ENCODE data around the gene CXCL9.

The CXCL9 gene

DNA sequence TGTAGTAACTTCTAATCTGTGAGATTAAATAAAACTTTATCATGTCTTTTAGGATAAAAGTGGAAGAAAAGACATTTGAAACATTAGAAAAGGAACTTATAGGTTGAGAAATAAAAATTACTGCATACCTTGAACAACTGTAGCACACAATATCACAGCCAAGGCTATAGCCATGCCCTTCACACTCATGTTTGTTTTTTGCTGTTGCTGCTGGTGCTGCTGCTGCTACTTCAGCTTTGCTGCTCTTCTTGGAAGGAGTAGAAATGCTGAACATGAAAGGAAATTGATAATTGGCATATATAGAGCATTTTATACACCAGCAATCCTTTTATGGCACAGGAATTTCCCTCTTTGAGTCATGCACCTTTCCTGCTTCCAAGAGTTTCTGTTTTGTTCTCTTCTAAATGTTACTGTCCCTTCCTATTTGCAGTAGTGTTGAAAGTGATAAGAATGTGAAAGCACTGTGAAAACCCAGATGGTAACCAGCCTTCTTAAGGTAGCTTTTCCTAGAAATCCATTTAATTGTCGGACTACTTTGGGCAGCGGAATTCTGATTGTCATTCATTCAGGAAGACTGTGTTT is 28.6 kb upstream of the CXCL9 start, which contains the start of gene CXCL11:
TSS of gene CXCL11 (minus strand) at position 272 of the 582 bp plus-strand sequence. CDS start at position 189, 83 bp downstream.
- 95 to 100% methylated on average over 2 of the region's 2 CpGs for WGBS, 2 experiments
- Histone ChIP-seq H3K36me3 (ENCODE audit: control insufficient read depth, insufficient read depth, low read length) (no peaks in the 10 kb centered on the region), H3K27me3 (ENCODE audit: control insufficient read depth, insufficient read depth, low read length, poor library complexity, severe bottlenecking) (no peaks in the 10 kb centered on the region), H3K27ac (ENCODE audit: insufficient read depth, low read depth, low read length, poor library complexity, severe bottlenecking) (no peak within 1 kb of the TSS), H3K4me3 (ENCODE audit: insufficient read depth, low read depth, low read length) (no peak within 1 kb of the TSS), H3K4me1 (ENCODE audit: control insufficient read depth, insufficient read depth, low read length) (no peaks in the 10 kb centered on the region), H3K9me3 (ENCODE audit: control insufficient read depth, low read length) (no peaks in the 10 kb centered on the region)

DNA sequence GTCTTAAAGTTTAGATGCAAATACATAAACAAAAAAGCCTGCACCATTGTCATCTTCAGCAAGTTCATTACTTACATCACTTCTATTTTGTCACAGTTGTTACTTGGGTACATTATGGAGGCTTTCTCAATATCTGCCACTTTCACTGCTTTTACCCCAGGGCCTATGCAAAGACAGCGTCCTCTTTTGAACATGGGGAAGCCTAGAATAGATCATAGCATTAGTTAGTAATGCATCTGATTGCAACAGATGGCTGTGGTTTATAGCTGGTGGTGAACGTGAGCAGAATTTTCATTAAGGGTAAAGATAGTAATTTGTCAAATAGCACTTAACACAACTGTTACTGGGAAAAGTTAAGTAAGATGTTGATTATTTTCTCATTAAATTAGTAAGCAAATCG is 27.8 kb upstream of the CXCL9 start:
- Histone ChIP-seq H3K36me3 (ENCODE audit: control insufficient read depth, insufficient read depth, low read length) (no peaks in the 10 kb centered on the region), H3K27me3 (ENCODE audit: control insufficient read depth, insufficient read depth, low read length, poor library complexity, severe bottlenecking) (no peaks in the 10 kb centered on the region), H3K4me3 (ENCODE audit: insufficient read depth, low read depth, low read length) (no peak overlapping the region), H3K9me3 (ENCODE audit: control insufficient read depth, low read length) (no peaks in the 10 kb centered on the region), H3K27ac (ENCODE audit: insufficient read depth, low read depth, low read length, poor library complexity, severe bottlenecking) (no peak overlapping the region), H3K4me1 (ENCODE audit: control insufficient read depth, insufficient read depth, low read length) (no peaks in the 10 kb centered on the region)
- 88 to 92% methylated on average over 3 of the region's 3 CpGs for WGBS, 2 experiments

DNA sequence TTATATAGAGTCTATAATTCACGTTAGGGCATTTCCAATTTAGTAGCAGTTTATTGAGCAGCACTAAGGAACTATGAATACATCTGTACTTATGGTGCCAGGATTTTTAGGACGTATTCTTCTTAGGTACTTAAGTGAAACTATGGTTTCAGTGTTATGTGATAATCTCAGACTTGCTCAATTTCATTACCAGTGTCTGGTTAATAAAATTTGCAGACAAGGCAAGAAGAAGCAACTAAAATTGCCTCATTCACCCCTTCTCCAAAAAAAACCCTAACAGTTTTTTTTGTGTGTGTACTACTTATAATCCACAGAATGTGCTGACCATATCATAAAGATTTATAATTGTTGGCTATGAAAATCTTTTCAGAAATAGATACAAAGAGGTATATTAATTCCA is 22.0 kb upstream of the CXCL9 start:
- H3K4me3 ChIP-seq (ENCODE audit: insufficient read depth, low read depth, low read length) = no peak overlapping the region
- WGBS, 2 experiments = 84 to 94% methylated on average over 2 of the region's 2 CpGs
- H3K27me3 ChIP-seq (ENCODE audit: control insufficient read depth, insufficient read depth, low read length, poor library complexity, severe bottlenecking) = no peaks in the 10 kb centered on the region
- no peaks in the 10 kb centered on the region for H3K36me3 ChIP-seq (ENCODE audit: control insufficient read depth, insufficient read depth, low read length)
- H3K4me1 ChIP-seq (ENCODE audit: control insufficient read depth, insufficient read depth, low read length) = no peaks in the 10 kb centered on the region
- no peak overlapping the region for H3K27ac ChIP-seq (ENCODE audit: insufficient read depth, low read depth, low read length, poor library complexity, severe bottlenecking)
- no peaks in the 10 kb centered on the region for H3K9me3 ChIP-seq (ENCODE audit: control insufficient read depth, low read length)

DNA sequence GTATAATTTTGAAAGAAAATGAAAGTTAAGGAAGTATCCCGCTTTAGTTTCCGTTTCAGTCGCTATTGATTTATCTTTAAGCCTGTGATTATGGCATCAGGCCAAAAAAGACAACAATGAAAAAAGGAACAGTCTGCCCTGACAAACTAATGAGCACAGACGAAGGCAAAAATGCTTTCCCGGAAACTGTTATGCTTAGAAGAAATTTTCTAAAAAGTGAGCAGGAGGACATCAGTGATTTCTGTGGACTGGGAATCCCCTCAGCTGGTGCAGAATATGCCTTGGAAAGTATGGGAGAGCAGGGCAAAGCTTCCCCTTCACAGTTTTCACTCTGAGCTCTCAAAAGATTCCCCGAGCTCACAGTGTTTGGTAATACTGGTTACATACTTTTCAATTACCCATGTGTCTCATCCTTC is 21.0 kb upstream of the CXCL9 start:
- no peaks in the 10 kb centered on the region for H3K36me3 ChIP-seq (ENCODE audit: control insufficient read depth, insufficient read depth, low read length)
- no peaks in the 10 kb centered on the region for H3K9me3 ChIP-seq (ENCODE audit: control insufficient read depth, low read length)
- H3K27me3 ChIP-seq (ENCODE audit: control insufficient read depth, insufficient read depth, low read length, poor library complexity, severe bottlenecking) = no peaks in the 10 kb centered on the region
- 93 to 94% methylated on average over 6 of the region's 6 CpGs for WGBS, 2 experiments
- H3K4me1 ChIP-seq (ENCODE audit: control insufficient read depth, insufficient read depth, low read length) = no peaks in the 10 kb centered on the region
- H3K4me3 ChIP-seq (ENCODE audit: insufficient read depth, low read depth, low read length) = no peak overlapping the region
- H3K27ac ChIP-seq (ENCODE audit: insufficient read depth, low read depth, low read length, poor library complexity, severe bottlenecking) = no peak overlapping the region

DNA sequence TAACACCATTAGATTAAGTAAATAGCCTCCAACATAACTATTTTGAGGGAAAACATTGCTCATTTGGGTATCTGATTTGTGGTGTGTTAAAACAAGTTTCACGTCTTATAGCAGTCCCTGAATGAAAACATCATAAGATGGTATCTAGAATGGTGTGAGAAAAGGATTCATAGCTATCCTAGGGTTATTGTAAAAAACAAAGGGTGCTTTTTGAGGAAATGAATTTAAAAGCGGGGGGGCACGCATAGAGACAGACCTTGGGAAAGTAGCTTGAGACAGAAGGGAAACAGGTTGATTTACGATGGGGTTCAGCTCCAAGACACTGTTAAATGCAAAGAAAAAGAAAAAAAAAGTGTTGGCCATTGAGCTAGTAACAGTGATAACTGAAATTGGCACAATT is 16.8 kb upstream of the CXCL9 start:
- Histone ChIP-seq H3K4me1 (ENCODE audit: control insufficient read depth, insufficient read depth, low read length) (no peaks in the 10 kb centered on the region), H3K36me3 (ENCODE audit: control insufficient read depth, insufficient read depth, low read length) (no peaks in the 10 kb centered on the region), H3K27ac (ENCODE audit: insufficient read depth, low read depth, low read length, poor library complexity, severe bottlenecking) (no peak overlapping the region), H3K27me3 (ENCODE audit: control insufficient read depth, insufficient read depth, low read length, poor library complexity, severe bottlenecking) (no peaks in the 10 kb centered on the region), H3K9me3 (ENCODE audit: control insufficient read depth, low read length) (no peaks in the 10 kb centered on the region), H3K4me3 (ENCODE audit: insufficient read depth, low read depth, low read length) (no peak overlapping the region)
- 96 to 97% methylated on average over 4 of the region's 4 CpGs for WGBS, 2 experiments

DNA sequence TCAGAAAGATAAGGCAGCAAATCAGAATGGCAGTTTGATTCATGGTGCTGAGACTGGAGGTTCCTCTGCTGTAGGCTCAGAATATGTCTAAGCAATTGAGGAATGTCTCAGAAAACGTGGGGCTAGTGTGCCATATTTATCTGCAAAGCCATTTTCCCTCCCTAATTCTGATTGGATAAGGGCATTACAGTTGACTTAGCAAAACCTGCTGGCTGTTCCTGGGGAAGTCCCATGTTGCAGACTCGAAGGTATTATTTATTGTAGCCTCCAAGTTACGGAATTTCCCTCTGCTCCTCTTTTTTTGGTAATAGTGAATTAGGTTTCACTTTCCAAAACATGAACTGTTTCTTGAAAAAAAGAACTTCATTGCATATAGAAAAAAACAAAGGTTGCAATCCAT is 16.1 kb upstream of the CXCL9 start, which contains the start of gene CXCL10:
TSS of gene CXCL10 (minus strand) at position 109 of the 400 bp plus-strand sequence. CDS start at position 43, 66 bp downstream.
- Histone ChIP-seq H3K4me1 (ENCODE audit: control insufficient read depth, insufficient read depth, low read length) (no peaks in the 10 kb centered on the region), H3K27ac (ENCODE audit: insufficient read depth, low read depth, low read length, poor library complexity, severe bottlenecking) (no peak within 1 kb of the TSS), H3K36me3 (ENCODE audit: control insufficient read depth, insufficient read depth, low read length) (no peaks in the 10 kb centered on the region), H3K4me3 (ENCODE audit: insufficient read depth, low read depth, low read length) (no peak within 1 kb of the TSS), H3K9me3 (ENCODE audit: control insufficient read depth, low read length) (no peaks in the 10 kb centered on the region), H3K27me3 (ENCODE audit: control insufficient read depth, insufficient read depth, low read length, poor library complexity, severe bottlenecking) (no peaks in the 10 kb centered on the region)
- WGBS, 2 experiments = 56 to 65% methylated on average over 3 of the region's 3 CpGs

DNA sequence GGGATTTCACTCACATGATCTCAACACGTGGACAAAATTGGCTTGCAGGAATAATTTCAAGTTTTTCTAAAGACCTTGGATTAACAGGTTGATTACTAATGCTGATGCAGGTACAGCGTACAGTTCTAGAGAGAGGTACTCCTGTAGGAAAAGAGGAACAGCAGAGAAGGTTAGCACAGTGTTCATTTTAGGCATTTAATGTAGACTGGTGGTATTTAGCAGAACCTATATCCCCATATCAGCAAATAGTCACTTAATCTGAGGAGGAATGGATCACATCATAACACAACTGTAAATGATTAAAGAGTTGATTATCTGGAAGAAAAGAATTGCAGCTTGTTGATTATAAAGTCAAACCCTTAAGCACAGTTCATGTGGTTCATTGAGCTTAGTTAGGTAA is 15.4 kb upstream of the CXCL9 start:
- no peak overlapping the region for H3K4me3 ChIP-seq (ENCODE audit: insufficient read depth, low read depth, low read length)
- H3K4me1 ChIP-seq (ENCODE audit: control insufficient read depth, insufficient read depth, low read length) = no peaks in the 10 kb centered on the region
- no peaks in the 10 kb centered on the region for H3K36me3 ChIP-seq (ENCODE audit: control insufficient read depth, insufficient read depth, low read length)
- H3K9me3 ChIP-seq (ENCODE audit: control insufficient read depth, low read length) = no peaks in the 10 kb centered on the region
- no peak overlapping the region for H3K27ac ChIP-seq (ENCODE audit: insufficient read depth, low read depth, low read length, poor library complexity, severe bottlenecking)
- H3K27me3 ChIP-seq (ENCODE audit: control insufficient read depth, insufficient read depth, low read length, poor library complexity, severe bottlenecking) = no peaks in the 10 kb centered on the region
- WGBS, 2 experiments = 92 to 97% methylated on average over 2 of the region's 2 CpGs

DNA sequence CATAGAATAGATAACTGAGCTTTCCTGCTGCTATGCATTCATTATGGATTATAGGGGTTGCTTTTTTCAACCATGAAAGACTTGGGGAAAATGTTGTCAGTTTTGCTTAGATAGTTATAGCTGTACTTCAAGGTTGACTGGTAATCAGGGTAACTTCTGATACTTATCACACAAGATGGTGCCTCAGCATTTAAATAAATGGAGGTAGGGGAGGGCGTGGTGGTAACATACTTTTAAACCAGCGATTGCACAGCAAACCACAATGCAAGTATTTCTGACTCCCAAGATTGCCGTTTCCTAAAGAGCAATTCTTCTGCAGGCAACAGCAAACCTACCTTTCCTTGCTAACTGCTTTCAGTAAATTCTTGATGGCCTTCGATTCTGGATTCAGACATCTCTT is 14.7 kb upstream of the CXCL9 start:
- Histone ChIP-seq H3K27me3 (ENCODE audit: control insufficient read depth, insufficient read depth, low read length, poor library complexity, severe bottlenecking) (no peaks in the 10 kb centered on the region), H3K4me3 (ENCODE audit: insufficient read depth, low read depth, low read length) (no peak overlapping the region)
- WGBS, 2 experiments = 88 to 95% methylated on average over 4 of the region's 4 CpGs

DNA sequence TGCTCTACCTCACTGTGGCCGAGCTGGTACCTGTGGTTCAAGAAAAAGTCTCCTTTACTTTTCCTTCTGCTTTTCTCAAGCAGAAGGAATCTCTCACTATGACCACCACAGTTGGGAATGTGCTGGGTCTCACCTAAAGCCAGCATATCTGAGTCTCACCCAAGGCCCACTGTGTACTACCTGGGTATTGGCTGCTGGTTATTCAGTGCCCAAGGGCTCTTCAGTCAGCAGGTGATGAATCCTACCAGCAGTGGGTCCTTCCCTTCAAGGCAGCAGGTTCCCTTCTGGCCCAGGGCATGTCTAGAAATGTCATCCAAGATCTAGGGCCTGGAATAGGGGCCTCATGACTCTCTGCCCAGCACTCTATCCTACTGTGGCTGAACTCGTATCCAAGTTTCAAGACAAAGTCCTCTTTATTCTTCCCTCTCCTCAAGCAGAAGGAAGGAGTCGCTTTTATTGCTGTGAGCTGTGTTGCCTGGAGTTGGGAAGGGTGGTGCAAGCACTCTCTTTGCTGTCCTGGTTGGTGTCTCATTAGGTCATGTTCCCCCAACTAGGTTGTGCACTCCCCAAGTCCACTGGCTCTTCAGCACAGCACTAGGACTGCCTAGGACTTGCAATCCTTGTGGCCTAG is 9.9 kb upstream of the CXCL9 start:
- 92 to 98% methylated on average over 2 to 3 of the region's 3 CpGs for WGBS, 2 experiments
- Histone ChIP-seq H3K27ac (ENCODE audit: insufficient read depth, low read depth, low read length, poor library complexity, severe bottlenecking) (no peak overlapping the region), H3K4me3 (ENCODE audit: insufficient read depth, low read depth, low read length) (no peak overlapping the region), H3K4me1 (ENCODE audit: control insufficient read depth, insufficient read depth, low read length) (peaks cover 4% of the 10 kb centered on the region), H3K9me3 (ENCODE audit: control insufficient read depth, low read length) (no peaks in the 10 kb centered on the region), H3K27me3 (ENCODE audit: control insufficient read depth, insufficient read depth, low read length, poor library complexity, severe bottlenecking) (no peaks in the 10 kb centered on the region), H3K36me3 (ENCODE audit: control insufficient read depth, insufficient read depth, low read length) (no peaks in the 10 kb centered on the region)

More for the DNA sequence above, 14.7 kb upstream of the CXCL9 start:
- Histone ChIP-seq H3K9me3 (ENCODE audit: control insufficient read depth, low read length) (no peaks in the 10 kb centered on the region), H3K4me1 (ENCODE audit: control insufficient read depth, insufficient read depth, low read length) (no peaks in the 10 kb centered on the region), H3K36me3 (ENCODE audit: control insufficient read depth, insufficient read depth, low read length) (no peaks in the 10 kb centered on the region), H3K27ac (ENCODE audit: insufficient read depth, low read depth, low read length, poor library complexity, severe bottlenecking) (no peak overlapping the region)

DNA sequence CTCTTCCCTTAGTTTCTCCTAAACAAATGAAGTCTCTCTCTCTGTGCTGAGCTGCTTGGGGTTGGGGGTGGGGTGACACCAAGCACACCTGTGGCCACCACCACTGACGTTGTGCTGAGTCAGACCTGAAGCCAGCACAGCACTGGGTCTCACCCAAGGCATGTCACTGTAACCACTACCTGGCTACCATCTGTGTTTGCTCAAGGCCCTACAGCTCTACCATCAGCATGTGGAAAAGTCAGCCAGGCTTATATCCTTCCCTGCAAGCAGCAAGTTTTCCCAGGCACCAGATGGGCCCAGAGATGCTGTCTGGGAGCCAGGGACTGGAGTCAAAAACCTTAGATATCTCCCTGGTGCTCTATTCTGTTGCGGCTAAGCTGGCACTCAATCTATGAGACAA is 9.1 kb upstream of the CXCL9 start:
- no peaks in the 10 kb centered on the region for H3K9me3 ChIP-seq (ENCODE audit: control insufficient read depth, low read length)
- peaks cover 11% of the 10 kb centered on the region for H3K4me1 ChIP-seq (ENCODE audit: control insufficient read depth, insufficient read depth, low read length)
- H3K27ac ChIP-seq (ENCODE audit: insufficient read depth, low read depth, low read length, poor library complexity, severe bottlenecking) = no peak overlapping the region
- H3K27me3 ChIP-seq (ENCODE audit: control insufficient read depth, insufficient read depth, low read length, poor library complexity, severe bottlenecking) = no peaks in the 10 kb centered on the region
- no peaks in the 10 kb centered on the region for H3K36me3 ChIP-seq (ENCODE audit: control insufficient read depth, insufficient read depth, low read length)
- no peak overlapping the region for H3K4me3 ChIP-seq (ENCODE audit: insufficient read depth, low read depth, low read length)
- 82 to 86% methylated on average over 2 of the region's 2 CpGs for whole genome bisulfite sequencing, 2 experiments

Data from ectodermal cell (in vitro differentiated cells).